ENCODE measurements around the gene CASZ1. TPM values are rescaled to one million over a fixed set of nuclear protein-coding genes. Genes with fewer than 3 reads are reported as not detected.

The CASZ1 gene
- total RNA-seq, 4 donors from 2014 or later: 106 to 229 (median 160) TPM

DNA sequence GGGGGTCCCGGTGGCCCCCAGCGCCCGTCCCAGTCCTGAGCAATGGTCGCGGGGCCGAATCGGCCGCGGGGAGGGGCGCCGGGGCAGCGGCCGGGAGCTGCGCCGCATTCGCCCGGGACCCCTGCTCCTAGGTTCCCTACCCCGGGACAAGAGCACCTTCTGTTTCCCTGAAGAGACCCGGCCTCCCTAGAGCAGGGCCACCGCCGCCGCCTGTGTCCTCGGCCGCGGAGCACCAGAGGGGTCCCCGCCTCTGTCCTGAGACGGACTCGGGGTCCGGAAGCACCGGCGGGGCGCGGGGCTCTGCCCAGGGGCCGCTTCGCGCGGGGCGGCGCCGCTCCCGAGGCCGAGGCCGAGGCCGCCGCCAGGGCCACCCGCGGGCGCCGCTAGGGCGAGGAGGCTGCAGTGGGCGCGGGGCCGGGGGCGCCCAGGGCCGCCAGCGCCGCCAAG lies 157.9 kb downstream of the CASZ1 start:
- Histone ChIP-seq H3K9me3 (no peaks in the 10 kb centered on the region), H3K36me3 (peaks cover 25% of the 10 kb centered on the region), H3K4me1 (peaks cover 70% of the 10 kb centered on the region), H3K4me3 (peak overlapping the region; percentile 23), H3K27ac (peak overlapping the region; percentile 68), H3K27me3 (no peaks in the 10 kb centered on the region)
- TF ChIP-seq POLR2A (IDR thresholded peaks at IDR 0.05) (no peak), CTCF (IDR thresholded peaks at IDR 0.05) (no peak)
- no peak for DNase-seq (ENCODE audit: low spot score in 2 of 2)
- WGBS: 74% methylated on average over 11 of the region's 57 CpGs

- no peaks in the 10 kb centered on the region for H3K9me3 ChIP-seq
- peak overlapping the region; percentile 94 for H3K27ac ChIP-seq
- H3K36me3 ChIP-seq: peaks cover 23% of the 10 kb centered on the region
- DNase-seq (ENCODE audit: low spot score in 2 of 2): no peak
- no peak for TF ChIP-seq EP300 (IDR thresholded peaks at IDR 0.05)
- no peak for TF ChIP-seq CTCF (IDR thresholded peaks at IDR 0.05)
- no peak for TF ChIP-seq POLR2AphosphoS5 (IDR thresholded peaks at IDR 0.05)
- TF ChIP-seq POLR2A (IDR thresholded peaks at IDR 0.05): no peak
- H3K4me3 ChIP-seq: peak overlapping the region; percentile 23
- peaks cover 68% of the 10 kb centered on the region for H3K4me1 ChIP-seq
- H3K27me3 ChIP-seq: no peaks in the 10 kb centered on the region
- WGBS: 40% methylated on average over 17 of the region's 29 CpGs
These were observed 158.4 kb downstream of the CASZ1 start for GRCh38 chr1:10637834-10638558.

DNA sequence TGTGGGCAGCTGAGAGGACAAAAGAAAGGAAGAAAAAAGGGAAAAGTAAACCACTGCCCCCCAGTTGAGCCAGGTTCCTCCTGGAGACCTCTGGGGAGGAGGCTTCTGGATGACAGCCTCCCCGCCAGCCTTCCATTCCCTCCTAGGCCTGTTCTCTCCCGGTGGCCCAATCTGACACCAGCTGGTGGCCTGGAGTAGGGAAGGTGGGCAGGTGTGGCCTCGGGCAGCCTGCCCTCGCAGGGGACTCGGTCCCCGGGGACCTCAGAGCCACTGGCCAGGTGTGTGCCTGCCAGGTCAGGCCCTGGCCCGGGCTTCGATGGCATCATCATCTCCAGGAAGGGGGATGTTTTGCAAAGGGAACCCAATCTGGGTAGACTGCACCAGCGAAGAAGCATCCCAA lies 159.0 kb downstream of the CASZ1 start:
- Histone ChIP-seq H3K27ac (peak overlapping the region; percentile 94), H3K4me1 (peaks cover 68% of the 10 kb centered on the region), H3K27me3 (no peaks in the 10 kb centered on the region), H3K36me3 (peaks cover 17% of the 10 kb centered on the region), H3K9me3 (no peaks in the 10 kb centered on the region), H3K4me3 (no peak overlapping the region)
- DNase-seq (ENCODE audit: low spot score in 2 of 2): no peak
- TF ChIP-seq CTCF (IDR thresholded peaks at IDR 0.05) (no peak), POLR2AphosphoS5 (IDR thresholded peaks at IDR 0.05) (no peak)
- WGBS: 59% methylated on average over 9 of the region's 9 CpGs

DNA sequence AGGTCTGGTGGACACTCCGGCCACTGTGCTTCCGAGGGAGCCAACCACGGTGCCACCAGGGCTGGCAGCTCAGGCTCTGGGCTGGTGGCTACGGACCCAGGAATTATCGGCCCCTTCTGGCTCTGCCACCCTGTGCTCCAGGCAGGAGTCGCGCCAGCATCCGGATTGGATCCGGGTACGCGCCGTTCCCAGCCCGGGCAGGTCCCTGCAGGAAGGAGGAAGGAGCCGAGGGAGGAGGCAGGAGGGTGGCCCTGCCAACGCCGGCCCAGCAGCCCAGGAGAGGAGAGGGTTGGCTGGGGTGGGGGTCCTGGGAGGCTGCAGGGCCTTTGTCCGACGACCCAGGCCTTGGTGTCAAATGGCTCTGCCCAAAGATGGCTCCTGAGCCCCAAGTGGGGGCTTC lies 160.5 kb downstream of the CASZ1 start:
- Histone ChIP-seq H3K27me3 (no peaks in the 10 kb centered on the region), H3K9me3 (no peaks in the 10 kb centered on the region), H3K27ac (peak overlapping the region; percentile 94), H3K36me3 (peaks cover 11% of the 10 kb centered on the region), H3K4me1 (peaks cover 68% of the 10 kb centered on the region), H3K4me3 (peak overlapping the region; percentile 27)
- TF ChIP-seq POLR2AphosphoS5 (IDR thresholded peaks at IDR 0.05) (peak in 2 of 3 donors; percentile 52 to 95), EP300 (IDR thresholded peaks at IDR 0.05) (no peak)
- WGBS: 48% methylated on average over 9 of the region's 18 CpGs
- no peak for DNase-seq (ENCODE audit: low spot score in 2 of 2)

GRCh38 chr1:10635085-10635896 lies 161.2 kb downstream of the CASZ1 start:
- H3K4me3 ChIP-seq: peak overlapping the region; percentile 27
- WGBS: 24% methylated on average over 22 of the region's 23 CpGs
- DNase-seq (ENCODE audit: low spot score in 2 of 2): no peak
- H3K9me3 ChIP-seq: no peaks in the 10 kb centered on the region
- H3K4me1 ChIP-seq: peaks cover 61% of the 10 kb centered on the region
- H3K27me3 ChIP-seq: no peaks in the 10 kb centered on the region
- TF ChIP-seq POLR2A (IDR thresholded peaks at IDR 0.05) (no peak), POLR2AphosphoS5 (IDR thresholded peaks at IDR 0.05) (peak in 1 of 3 donors; percentile 63)
- H3K27ac ChIP-seq: peak overlapping the region; percentile 94
- H3K36me3 ChIP-seq: peaks cover 15% of the 10 kb centered on the region

DNA sequence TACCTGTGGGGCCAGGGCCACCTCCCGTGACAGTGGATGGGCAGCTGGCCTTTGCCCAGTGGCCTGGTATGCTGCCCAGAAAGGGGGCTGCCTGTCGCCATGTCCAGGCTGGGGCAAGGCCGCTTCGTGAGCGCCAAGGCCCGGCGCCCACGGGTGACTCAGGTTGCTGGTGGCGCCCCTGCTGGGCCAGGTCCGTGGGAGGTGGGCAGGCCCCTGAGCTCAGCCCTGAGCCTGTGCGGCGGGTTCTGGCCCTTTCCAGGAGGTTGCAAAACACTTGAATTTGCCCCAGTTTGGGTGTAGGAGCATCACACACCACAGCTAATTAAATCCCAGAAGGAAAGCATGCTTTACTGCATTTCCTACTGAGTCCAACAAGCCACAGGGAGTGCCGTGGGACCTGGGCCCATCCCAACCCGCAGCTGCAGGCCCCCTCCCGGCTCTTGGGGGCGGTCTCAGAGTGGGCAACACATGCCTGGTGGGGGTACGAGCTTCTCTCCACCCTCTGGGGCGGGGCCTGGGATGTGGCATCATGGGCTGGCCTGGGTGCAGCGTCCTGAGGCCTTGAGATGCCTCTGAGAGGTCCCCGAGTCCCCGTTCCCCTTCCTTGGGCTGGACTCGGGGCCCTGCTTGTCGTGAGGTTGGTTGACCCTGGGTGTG lies 161.9 kb downstream of the CASZ1 start:
- TF ChIP-seq EP300 (IDR thresholded peaks at IDR 0.05): no peak
- no peak for TF ChIP-seq POLR2AphosphoS5 (IDR thresholded peaks at IDR 0.05)
- peak in 1 of 2 donors; percentile 7 for TF ChIP-seq CTCF (IDR thresholded peaks at IDR 0.05)
- no peak for TF ChIP-seq POLR2A (IDR thresholded peaks at IDR 0.05)
- H3K4me3 ChIP-seq: peak overlapping the region; percentile 27
- H3K27me3 ChIP-seq: no peaks in the 10 kb centered on the region
- peaks cover 18% of the 10 kb centered on the region for H3K36me3 ChIP-seq
- H3K4me1 ChIP-seq: peaks cover 54% of the 10 kb centered on the region
- DNase-seq (ENCODE audit: low spot score in 2 of 2): no peak
- peak overlapping the region; percentile 94 for H3K27ac ChIP-seq
- WGBS: 31% methylated on average over 18 of the region's 23 CpGs
- no peaks in the 10 kb centered on the region for H3K9me3 ChIP-seq
